HUES6 (cell line): ENCODE results near the gene CDH2.

Experiments
- H3K27ac ChIP-seq: 2 replicates; pipeline ENCODE4 v1.7.0; 2013; ENCODE audit warnings: low read depth, mild to moderate bottlenecking, low read length, inconsistent platforms
- H3K27me3 ChIP-seq: 2 replicates; pipeline ENCODE4 v1.6.1; 2013; ENCODE audit warnings: low read length; ENCODE audit not compliant: control insufficient read depth, insufficient read depth
- H3K36me3 ChIP-seq: 2 replicates; pipeline ENCODE4 v1.6.1; 2013; ENCODE audit warnings: low read length; ENCODE audit not compliant: control insufficient read depth, insufficient read depth
- H3K4me1 ChIP-seq: 2 replicates; pipeline ENCODE4 v1.6.1; 2013; ENCODE audit warnings: low read length; ENCODE audit not compliant: control insufficient read depth, insufficient read depth
- H3K4me3 ChIP-seq: 2 replicates; pipeline ENCODE4 v1.5.1; 2013; ENCODE audit warnings: low read depth, low read length
- H3K9ac ChIP-seq: one replicate; pipeline ENCODE4 v1.6.1; 2013; ENCODE audit warnings: mild to moderate bottlenecking, low read length
- H3K9me3 ChIP-seq: 2 replicates; pipeline ENCODE4 v1.6.1; 2013; ENCODE audit warnings: low read depth, low read length; ENCODE audit not compliant: control insufficient read depth, insufficient read depth

CDH2 gene

DNA sequence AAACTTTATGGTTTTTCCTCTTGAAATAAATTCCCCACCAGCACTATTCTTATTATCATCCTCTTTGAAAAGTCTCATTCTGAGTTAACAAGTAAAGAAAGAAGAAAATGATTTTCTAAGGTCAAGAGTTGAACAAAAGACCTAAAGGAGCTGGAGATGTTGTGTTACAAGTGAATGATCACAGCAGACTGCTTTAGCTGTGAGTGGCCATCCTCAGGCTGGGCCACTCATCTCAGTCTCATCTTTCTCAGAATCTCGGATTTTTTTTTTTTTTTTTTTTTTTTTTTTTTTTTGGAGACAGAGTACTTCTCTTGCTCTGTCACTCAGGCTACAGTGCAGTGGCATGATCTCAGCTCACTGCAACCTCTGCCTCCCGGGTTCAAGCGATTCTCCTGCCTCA lies 133.3 kb downstream of the CDH2 start:
- Histone ChIP-seq H3K4me1 (peaks cover 45% of the 10 kb centered on the region), H3K27me3 (no peaks in the 10 kb centered on the region), H3K36me3 (no peaks in the 10 kb centered on the region), H3K9ac (no peak overlapping the region), H3K27ac (no peak overlapping the region), H3K4me3 (no peak overlapping the region), H3K9me3 (no peaks in the 10 kb centered on the region)

DNA sequence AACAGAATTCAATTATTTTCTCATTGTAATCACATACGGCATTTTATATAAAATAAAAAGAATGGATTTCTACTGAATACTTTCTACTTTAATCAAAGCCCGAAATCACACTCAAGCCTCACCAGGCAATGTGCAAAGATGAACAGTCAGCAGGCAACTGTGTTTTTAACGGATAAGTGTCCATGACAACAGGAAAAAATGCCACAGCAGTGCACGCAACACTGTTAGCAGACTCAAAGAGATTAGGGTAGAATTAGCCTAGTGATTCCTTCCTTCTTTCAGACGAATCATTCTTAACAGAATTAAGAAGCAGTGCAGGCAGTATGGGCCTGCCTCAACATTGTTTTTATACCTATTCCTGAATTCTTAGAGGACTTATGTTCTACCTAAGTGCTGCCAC lies 135.6 kb downstream of the CDH2 start:
- Histone ChIP-seq H3K27ac (no peak overlapping the region), H3K4me3 (no peak overlapping the region), H3K9me3 (no peaks in the 10 kb centered on the region), H3K27me3 (no peaks in the 10 kb centered on the region), H3K4me1 (peaks cover 45% of the 10 kb centered on the region), H3K36me3 (no peaks in the 10 kb centered on the region), H3K9ac (no peak overlapping the region)

DNA sequence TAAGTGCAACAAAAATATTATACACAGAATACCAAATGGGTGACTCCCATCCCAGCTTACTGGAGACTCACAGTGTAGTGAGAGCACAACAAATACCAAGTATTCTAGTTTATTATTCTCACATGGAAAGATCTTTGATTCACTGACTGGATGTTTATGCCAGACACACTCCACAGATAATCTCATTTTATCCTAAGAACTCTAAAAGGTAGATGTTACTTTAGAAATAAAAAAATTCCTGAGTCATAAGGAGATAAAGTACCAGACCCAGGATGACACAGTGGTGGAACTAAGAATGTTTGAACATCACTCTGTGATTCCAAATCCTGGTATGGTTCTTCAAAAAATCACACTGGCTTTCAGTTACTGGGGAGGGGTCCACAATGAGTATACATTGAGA lies 136.2 kb downstream of the CDH2 start:
- no peaks in the 10 kb centered on the region for H3K9me3 ChIP-seq
- H3K27ac ChIP-seq: no peak overlapping the region
- no peak overlapping the region for H3K9ac ChIP-seq
- H3K4me3 ChIP-seq: no peak overlapping the region
- H3K36me3 ChIP-seq: no peaks in the 10 kb centered on the region
- no peaks in the 10 kb centered on the region for H3K27me3 ChIP-seq
- H3K4me1 ChIP-seq: peaks cover 44% of the 10 kb centered on the region

DNA sequence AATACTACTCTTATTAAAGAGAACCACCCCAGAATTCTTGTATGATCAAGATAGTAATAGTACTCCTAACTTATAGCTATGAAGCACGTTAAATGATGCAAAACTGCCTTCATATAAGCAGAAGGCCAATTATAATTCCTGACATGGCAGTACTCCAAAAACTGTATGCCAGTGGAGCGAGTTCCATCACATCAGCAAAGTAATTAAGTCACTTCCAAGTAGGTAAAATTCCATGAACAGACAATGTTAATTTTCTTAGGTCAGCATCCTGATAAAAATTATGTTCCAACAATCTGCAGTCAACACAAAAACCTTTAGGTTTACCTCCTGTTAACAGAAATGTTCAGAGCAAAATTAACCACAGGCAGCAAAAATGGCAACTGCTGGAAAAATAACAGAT lies 136.7 kb downstream of the CDH2 start:
- H3K9ac ChIP-seq: no peak overlapping the region

DNA sequence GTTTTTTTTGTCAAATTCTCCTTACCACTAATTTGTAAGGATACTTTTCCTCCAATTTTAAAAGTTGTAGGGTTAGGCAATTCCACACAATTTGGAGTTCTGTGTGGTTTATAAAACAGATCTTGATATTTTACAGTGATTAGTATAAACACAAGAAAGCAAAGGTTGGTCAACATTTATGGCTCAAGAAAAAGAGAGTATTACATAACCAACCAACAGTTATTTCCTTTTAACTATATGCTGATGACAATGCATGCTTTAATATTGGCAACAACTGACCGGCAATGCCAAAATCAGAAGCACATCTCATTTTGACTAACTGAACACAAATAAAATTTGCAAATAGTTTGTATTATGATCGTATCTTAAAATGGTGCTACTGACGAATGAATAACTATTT lies 137.2 kb downstream of the CDH2 start:
- Histone ChIP-seq H3K4me1 (peaks cover 44% of the 10 kb centered on the region), H3K9ac (no peak overlapping the region), H3K27me3 (no peaks in the 10 kb centered on the region), H3K36me3 (no peaks in the 10 kb centered on the region), H3K4me3 (no peak overlapping the region), H3K9me3 (no peaks in the 10 kb centered on the region), H3K27ac (no peak overlapping the region)

More for the DNA sequence above, 136.7 kb downstream of the CDH2 start:
- no peaks in the 10 kb centered on the region for H3K9me3 ChIP-seq
- H3K27ac ChIP-seq: no peak overlapping the region
- no peak overlapping the region for H3K4me3 ChIP-seq
- H3K36me3 ChIP-seq: no peaks in the 10 kb centered on the region
- no peaks in the 10 kb centered on the region for H3K27me3 ChIP-seq
- H3K4me1 ChIP-seq: peaks cover 44% of the 10 kb centered on the region

DNA sequence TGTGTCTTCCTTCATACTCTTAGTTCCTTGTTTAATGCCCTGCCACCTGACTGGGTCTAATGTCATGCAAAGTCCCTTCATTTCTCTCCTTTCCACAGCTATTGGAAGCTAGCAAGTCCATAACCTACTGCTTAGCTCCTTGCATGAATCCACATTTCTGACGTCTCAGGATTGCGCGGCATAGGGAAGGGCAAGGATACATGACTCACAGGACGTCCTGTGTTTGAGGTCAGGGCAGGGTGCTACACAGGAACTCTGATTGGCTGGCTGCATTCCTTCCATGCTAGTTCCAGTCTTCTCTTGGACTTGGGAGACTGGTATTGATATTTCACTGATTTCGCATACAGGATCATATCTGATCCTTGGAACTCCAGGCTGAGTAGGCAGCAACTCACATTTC lies 137.9 kb downstream of the CDH2 start:
- no peak overlapping the region for H3K9ac ChIP-seq
- no peak overlapping the region for H3K27ac ChIP-seq
- H3K27me3 ChIP-seq: no peaks in the 10 kb centered on the region
- H3K4me1 ChIP-seq: peaks cover 43% of the 10 kb centered on the region
- no peaks in the 10 kb centered on the region for H3K36me3 ChIP-seq
- H3K4me3 ChIP-seq: no peak overlapping the region
- no peaks in the 10 kb centered on the region for H3K9me3 ChIP-seq

DNA sequence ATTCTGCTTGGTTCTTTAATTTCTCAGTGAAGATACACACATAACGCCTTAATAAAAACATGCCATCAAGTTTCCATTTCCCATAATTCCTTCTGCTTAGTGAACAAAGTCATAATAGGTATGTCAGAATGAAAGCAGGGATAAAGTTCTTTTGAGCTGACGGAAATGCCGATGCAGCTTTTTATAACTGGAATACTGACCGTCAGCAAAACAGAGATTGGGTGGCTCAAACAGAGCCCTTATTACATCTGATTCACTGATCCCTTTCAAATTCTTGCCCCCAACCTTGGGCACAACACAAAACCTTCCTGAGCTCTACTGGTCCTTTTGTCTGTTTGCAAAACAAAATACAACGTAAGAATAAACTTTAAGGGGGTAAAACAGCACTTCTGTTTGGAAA lies 140.4 kb downstream of the CDH2 start:
- H3K27me3 ChIP-seq: no peaks in the 10 kb centered on the region
- no peak overlapping the region for H3K4me3 ChIP-seq
- H3K27ac ChIP-seq: no peak overlapping the region
- H3K9ac ChIP-seq: no peak overlapping the region
- no peaks in the 10 kb centered on the region for H3K36me3 ChIP-seq
- no peaks in the 10 kb centered on the region for H3K9me3 ChIP-seq
- H3K4me1 ChIP-seq: peaks cover 41% of the 10 kb centered on the region

DNA sequence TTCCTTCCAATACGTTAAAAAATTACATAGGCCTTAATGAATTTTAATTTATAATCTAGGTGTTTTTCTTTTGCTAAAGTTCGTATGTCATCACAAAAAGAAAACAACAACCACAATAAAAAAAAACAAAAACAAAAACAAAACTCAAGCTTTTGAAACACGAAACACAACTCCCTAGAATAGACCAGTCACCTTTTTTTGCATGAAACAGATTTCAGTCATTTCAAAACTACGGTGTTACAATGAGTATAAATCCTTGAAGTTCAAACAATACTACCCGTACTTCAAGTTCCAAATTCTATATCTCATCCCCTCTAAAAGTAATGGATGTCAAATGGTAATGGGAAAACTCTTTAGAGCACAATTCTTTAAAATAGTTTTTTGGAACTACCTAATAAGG lies 142.4 kb downstream of the CDH2 start:
- Histone ChIP-seq H3K27ac (no peak overlapping the region), H3K4me1 (peaks cover 38% of the 10 kb centered on the region), H3K36me3 (no peaks in the 10 kb centered on the region), H3K27me3 (no peaks in the 10 kb centered on the region), H3K4me3 (no peak overlapping the region), H3K9me3 (no peaks in the 10 kb centered on the region), H3K9ac (no peak overlapping the region)

DNA sequence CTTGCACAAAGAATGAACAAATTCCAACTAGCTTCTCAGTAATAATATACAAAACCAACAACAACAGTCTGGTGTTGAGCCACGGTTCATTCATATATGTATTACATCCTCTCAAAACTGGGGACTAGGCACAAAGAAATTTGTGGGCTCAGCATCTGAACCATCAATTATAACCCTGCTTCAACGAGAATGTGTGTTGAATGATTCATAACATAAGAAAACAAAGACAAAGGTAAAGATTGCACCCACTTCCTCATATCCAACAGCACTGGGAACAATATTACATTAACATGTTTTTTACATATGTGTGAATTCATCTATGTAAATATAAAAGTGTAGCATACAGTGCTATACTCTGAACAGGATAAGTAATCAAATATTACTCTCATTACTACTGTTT lies 144.8 kb downstream of the CDH2 start:
- Histone ChIP-seq H3K36me3 (no peaks in the 10 kb centered on the region), H3K27me3 (no peaks in the 10 kb centered on the region), H3K27ac (no peak overlapping the region), H3K9ac (no peak overlapping the region), H3K4me3 (no peak overlapping the region), H3K4me1 (peaks cover 26% of the 10 kb centered on the region), H3K9me3 (no peaks in the 10 kb centered on the region)

DNA sequence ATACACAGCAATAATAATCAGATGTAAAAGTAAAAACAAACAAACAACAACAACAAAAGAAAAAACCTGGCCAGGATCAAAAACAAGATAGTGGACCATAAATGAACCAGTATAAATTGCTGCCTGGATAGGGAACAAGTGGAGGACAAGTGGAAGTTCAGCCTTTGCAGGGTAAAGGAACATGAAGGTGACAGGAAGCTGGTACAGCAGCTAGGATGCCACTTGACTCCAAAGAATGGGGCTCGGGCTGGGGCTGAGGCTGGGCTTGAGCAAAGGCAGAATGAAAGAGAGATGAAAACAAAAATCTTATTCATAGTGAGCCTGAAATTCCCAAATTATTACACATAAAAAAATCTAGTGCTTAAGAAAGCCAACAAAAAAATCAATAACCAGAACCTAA lies 146.5 kb downstream of the CDH2 start:
- H3K9ac ChIP-seq: no peak overlapping the region
- H3K9me3 ChIP-seq: no peaks in the 10 kb centered on the region
- no peak overlapping the region for H3K27ac ChIP-seq
- H3K36me3 ChIP-seq: no peaks in the 10 kb centered on the region
- no peaks in the 10 kb centered on the region for H3K27me3 ChIP-seq
- H3K4me3 ChIP-seq: no peak overlapping the region
- H3K4me1 ChIP-seq: peaks cover 10% of the 10 kb centered on the region; the same call in 1 of the 2 replicates

DNA sequence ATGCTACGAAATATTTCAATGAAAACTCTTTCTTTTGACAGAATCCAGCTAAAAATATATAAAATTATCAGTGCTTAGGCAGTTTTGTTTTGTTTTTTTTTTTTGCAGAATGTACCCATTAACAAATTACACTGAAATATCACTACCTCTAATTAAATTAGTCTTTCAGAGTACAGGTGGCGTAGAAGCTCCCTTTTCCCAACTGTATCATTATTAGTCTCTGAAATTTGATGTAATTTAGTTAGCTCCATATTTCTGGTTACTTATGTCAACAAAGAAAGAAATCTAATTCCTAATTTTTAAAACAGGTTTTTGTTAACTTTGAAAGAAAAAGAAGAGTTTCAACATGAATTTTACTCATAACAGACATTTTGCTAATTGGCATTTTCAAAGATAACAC lies 149.2 kb downstream of the CDH2 start:
- Histone ChIP-seq H3K27me3 (no peaks in the 10 kb centered on the region), H3K36me3 (no peaks in the 10 kb centered on the region), H3K9me3 (no peaks in the 10 kb centered on the region), H3K4me3 (no peak overlapping the region), H3K9ac (no peak overlapping the region), H3K27ac (no peak overlapping the region), H3K4me1 (no peaks in the 10 kb centered on the region)

DNA sequence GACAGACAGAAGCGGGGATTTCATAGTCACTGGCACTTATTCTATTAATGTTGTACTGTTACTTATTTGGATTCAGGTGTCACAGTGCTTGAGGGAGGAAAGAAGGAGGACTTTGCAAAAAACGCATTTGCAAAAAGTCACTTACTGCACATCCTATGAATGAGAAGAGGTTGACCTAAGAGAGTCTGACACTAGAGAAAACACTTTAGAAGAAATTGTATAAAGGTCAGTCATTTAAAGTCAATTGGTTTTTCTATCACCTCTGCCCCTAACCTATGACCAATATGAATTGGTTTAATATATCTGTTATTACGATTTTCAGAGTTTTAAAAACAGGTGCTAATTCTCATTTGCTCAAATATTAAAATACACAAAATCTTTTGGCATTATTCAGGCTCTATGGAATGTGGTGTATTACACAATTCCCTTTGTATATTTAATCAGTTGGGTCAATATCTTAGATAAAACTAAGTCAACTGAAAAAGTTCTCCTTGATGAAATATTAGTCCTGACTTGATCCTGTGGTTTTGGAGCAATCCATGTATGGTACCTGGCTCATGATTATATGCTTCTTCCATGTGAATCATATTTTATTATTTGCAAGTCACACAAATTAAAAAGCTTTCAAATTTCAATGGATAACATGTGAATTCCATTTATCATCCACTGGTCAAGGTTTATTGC lies 157.4 kb downstream of the CDH2 start:
- H3K27me3 ChIP-seq: no peaks in the 10 kb centered on the region
- H3K4me1 ChIP-seq: peaks cover 5% of the 10 kb centered on the region
- no peak overlapping the region for H3K9ac ChIP-seq
- no peaks in the 10 kb centered on the region for H3K9me3 ChIP-seq
- H3K36me3 ChIP-seq: no peaks in the 10 kb centered on the region
- no peak overlapping the region for H3K4me3 ChIP-seq
- H3K27ac ChIP-seq: no peak overlapping the region
